ENCODE results near the gene UXT. TPM values are rescaled to one million over a fixed set of nuclear protein-coding genes. Genes with fewer than 3 reads are reported as not detected.

The UXT gene
- total and polyA plus RNA-seq, 2 experiments from 2014 or later = 58.4 to 141 TPM

GRCh38 chrX:47612418-47612817 lies 46.6 kb downstream of the UXT start:
- DNase-seq (ENCODE audit: low spot score) (no peak), ATAC-seq (no peak)
- Histone ChIP-seq H3K4me2 (no peak overlapping the region), H3K36me3 (ENCODE audit: insufficient read depth) (no peaks in the 10 kb centered on the region), H3K27ac (ENCODE audit: low read depth) (no peak overlapping the region), H2AFZ (no peak overlapping the region), H3K4me3 (no peak overlapping the region), H3K9me2 (ENCODE audit: insufficient read depth) (no peaks in the 10 kb centered on the region), H3K4me1 (ENCODE audit: insufficient read depth) (no peaks in the 10 kb centered on the region), H3K79me2 (replicated peaks; ENCODE audit: insufficient read depth) (no peaks in the 10 kb centered on the region), H3K27me3 (ENCODE audit: insufficient read depth) (no peaks in the 10 kb centered on the region), H3F3A (replicated peaks; ENCODE audit: low read depth) (no peaks in the 10 kb centered on the region), H4K20me1 (replicated peaks; ENCODE audit: insufficient read depth) (no peaks in the 10 kb centered on the region)
- H3K4me3 Mint-ChIP-seq = no peak overlapping the region
- H3K4me1 Mint-ChIP-seq = peaks cover 17% of the 10 kb centered on the region
- no peak overlapping the region for H3K27ac Mint-ChIP-seq
- H3K27me3 Mint-ChIP-seq (ENCODE audit: insufficient read depth, low read depth, poor library complexity) = peaks cover 3% of the 10 kb centered on the region
- TF ChIP-seq POLR2AphosphoS5 (IDR thresholded peaks at IDR 0.05; ENCODE audit: low read depth) (no peak), ZNF331 (CRISPR knock-in tag; IDR thresholded peaks at IDR 0.05; ENCODE audit: low read depth) (no peak), ZNF462 (CRISPR knock-in tag; IDR thresholded peaks at IDR 0.05) (no peak), JUNB (IDR thresholded peaks at IDR 0.05; ENCODE audit: unreplicated experiment) (no peak), ZNF114 (CRISPR knock-in tag; IDR thresholded peaks at IDR 0.05) (no peak), CTCF (conservative IDR thresholded peaks at IDR 0.05; ENCODE audit: low read depth in 2 of 2) (no peak), NANOG (IDR thresholded peaks at IDR 0.05; ENCODE audit: borderline replicate concordance) (no peak), EZH2 (IDR thresholded peaks at IDR 0.05; ENCODE audit: low read depth, unreplicated experiment) (no peak)
- H3K9me3 Mint-ChIP-seq = no peaks in the 10 kb centered on the region
- peaks cover 9% of the 10 kb centered on the region; the same call in 1 of the 3 replicates for H3K36me3 Mint-ChIP-seq (ENCODE audit: low read depth)
